Lower lobe of right lung (tissue), 2 donors: ENCODE results near the gene GRM7. TPM values are rescaled to one million over a fixed set of nuclear protein-coding genes. Genes with fewer than 3 reads are reported as not detected.

Experiments
- ATAC-seq, 2 donors: fragments of 200-7000 bp; cut with Tn5 transposase; one replicate each; pipeline ENCODE4 v1.9.1; 2020 to 2022; ENCODE audit warnings: mild to moderate bottlenecking in 2 of 2, moderate library complexity in 2 of 2
- DNase-seq: peaks from one replicate; pipeline ENCODE4 v3.0.0-alpha.2; 2020
- H3K27ac ChIP-seq: fragments of 200-600 bp; one replicate; pipeline ENCODE4 v1.8.0; 2022
- H3K27me3 ChIP-seq: fragments of 200-600 bp; one replicate; pipeline ENCODE4 v1.8.0; 2022; ENCODE audit warnings: low read depth
- H3K36me3 ChIP-seq: fragments of 200-600 bp; one replicate; pipeline ENCODE4 v1.8.0; 2022; ENCODE audit warnings: mild to moderate bottlenecking
- H3K4me1 ChIP-seq: fragments of 200-600 bp; one replicate; pipeline ENCODE4 v1.8.0; 2022
- H3K4me3 ChIP-seq: fragments of 200-600 bp; one replicate; pipeline ENCODE4 v1.8.0; 2022; ENCODE audit warnings: mild to moderate bottlenecking
- H3K9me3 ChIP-seq: fragments of 200-600 bp; one replicate; pipeline ENCODE4 v1.8.0; 2022
- CTCF ChIP-seq: fragments of 200-600 bp; IDR thresholded peaks from one replicate; pipeline ENCODE4 v1.8.0; 2022; ENCODE audit warnings: antibody characterized with exemption, mild to moderate bottlenecking
- intact Hi-C: fragments of 100-400 bp; cut with DNase I; formaldehyde crosslinking; loops from one replicate; pipeline ENCODE4 v1.11.0; 2022
- total RNA-seq: library from RNA; stranded (reverse); fragmentation: NEBNext Ultra II Directional; extraction: Animal tissue kit (Norgen Biotek cat#: 25700); gene quantifications from one replicate; pipeline ENCODE4 v1.2.1, GENCODE V29; 2021
- donor health status: DM: no; HTN: yes; CAD: no; lungs with severe emphysema.

GRM7 gene
- total RNA-seq, 1 donor from 2014 or later, result 0.86 TPM

GRCh38 chr3:7508821-7509220 lies 647.9 kb downstream of the GRM7 start:
- DNase-seq, result no peak
- intact Hi-C loops, result no loop called here
- H3K4me3 ChIP-seq, result no peak overlapping the region

GRCh38 chr3:7512048-7512447 lies 651.1 kb downstream of the GRM7 start:
- Histone ChIP-seq H3K27ac (no peak overlapping the region), H3K36me3 (no peaks in the 10 kb centered on the region), H3K27me3 (no peaks in the 10 kb centered on the region), H3K4me3 (no peak overlapping the region), H3K9me3 (no peaks in the 10 kb centered on the region), H3K4me1 (no peaks in the 10 kb centered on the region)
- DNase-seq, result no peak
- no peak for ATAC-seq
- TF ChIP-seq CTCF, result no peak
- intact Hi-C loops, result no loop called here

More at GRCh38 chr3:7508821-7509220, 647.9 kb downstream of the GRM7 start:
- no peaks in the 10 kb centered on the region for H3K36me3 ChIP-seq
- TF ChIP-seq CTCF, result no peak
- no peaks in the 10 kb centered on the region for H3K9me3 ChIP-seq
- no peak for ATAC-seq
- no peaks in the 10 kb centered on the region for H3K27me3 ChIP-seq
- no peaks in the 10 kb centered on the region for H3K4me1 ChIP-seq
- no peak overlapping the region for H3K27ac ChIP-seq

- no peak for DNase-seq
Observed at GRCh38 chr3:7518026-7518425, 657.1 kb downstream of the GRM7 start.

GRCh38 chr3:7518456-7518855 lies 657.5 kb downstream of the GRM7 start:
- TF ChIP-seq CTCF, result no peak
- no peak for DNase-seq
- ATAC-seq, result no peak
- no peaks in the 10 kb centered on the region for H3K27me3 ChIP-seq
- H3K9me3 ChIP-seq, result no peaks in the 10 kb centered on the region
- no peaks in the 10 kb centered on the region for H3K4me1 ChIP-seq
- no peaks in the 10 kb centered on the region for H3K36me3 ChIP-seq
- intact Hi-C loops, result no loop called here
- no peak overlapping the region for H3K27ac ChIP-seq
- no peak overlapping the region for H3K4me3 ChIP-seq

More at GRCh38 chr3:7518026-7518425, 657.1 kb downstream of the GRM7 start:
- Histone ChIP-seq H3K36me3 (no peaks in the 10 kb centered on the region), H3K4me3 (no peak overlapping the region), H3K27ac (no peak overlapping the region), H3K9me3 (no peaks in the 10 kb centered on the region), H3K4me1 (no peaks in the 10 kb centered on the region), H3K27me3 (no peaks in the 10 kb centered on the region)
- TF ChIP-seq CTCF, result no peak
- ATAC-seq, result no peak
- intact Hi-C loops, result no loop called here

GRCh38 chr3:7520059-7520458 lies 659.1 kb downstream of the GRM7 start:
- intact Hi-C loops, result no loop called here
- H3K36me3 ChIP-seq, result no peaks in the 10 kb centered on the region
- H3K27me3 ChIP-seq, result no peaks in the 10 kb centered on the region
- H3K27ac ChIP-seq, result no peak overlapping the region
- no peak for ATAC-seq
- no peaks in the 10 kb centered on the region for H3K4me1 ChIP-seq
- no peak for TF ChIP-seq CTCF
- H3K4me3 ChIP-seq, result no peak overlapping the region
- H3K9me3 ChIP-seq, result no peaks in the 10 kb centered on the region
- no peak for DNase-seq

GRCh38 chr3:7520593-7520992 lies 659.7 kb downstream of the GRM7 start:
- DNase-seq (no peak), ATAC-seq (no peak)
- no peaks in the 10 kb centered on the region for H3K27me3 ChIP-seq
- no peak for TF ChIP-seq CTCF
- H3K36me3 ChIP-seq, result no peaks in the 10 kb centered on the region
- no peak overlapping the region for H3K4me3 ChIP-seq
- H3K9me3 ChIP-seq, result no peaks in the 10 kb centered on the region
- no peak overlapping the region for H3K27ac ChIP-seq
- intact Hi-C loops, result no loop called here
- no peaks in the 10 kb centered on the region for H3K4me1 ChIP-seq
